Measurements from ENCODE around the gene KCNMB3.
A peak's percentile ranks its signal among the peaks of the same experiment; 100 is the strongest.
"Not testable (repeated sequence)": the region's sequence is repeated elsewhere in the genome, so short reads cannot be mapped to it uniquely, and the experiment has no call there.

Gene KCNMB3

DNA sequence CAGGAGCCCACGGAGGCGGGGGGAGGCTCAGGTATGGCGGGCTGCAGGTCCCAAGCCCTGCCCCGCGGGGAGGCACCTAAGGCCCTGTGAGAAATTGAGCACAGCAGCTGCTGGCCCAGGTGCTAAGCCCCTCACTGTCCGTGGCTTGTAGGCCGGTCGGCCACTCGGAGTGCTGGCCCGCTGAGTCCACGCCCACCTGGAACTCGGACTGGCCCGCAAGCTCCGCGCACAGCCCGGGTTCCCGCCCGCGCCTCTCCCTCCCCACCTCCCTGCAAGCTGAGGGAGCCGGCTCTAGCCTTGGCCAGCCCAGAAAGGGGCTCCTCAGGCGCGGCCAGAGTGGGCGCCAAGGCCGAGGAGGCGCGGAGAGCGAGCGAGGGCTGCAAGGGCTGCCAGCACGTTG is 12.2 kb upstream of the KCNMB3 start:
- DNase-seq = no peak

GRCh38 chr3:179260949-179261765 is 10.2 kb upstream of the KCNMB3 start:
- peak; percentile 74 for DNase-seq

DNA sequence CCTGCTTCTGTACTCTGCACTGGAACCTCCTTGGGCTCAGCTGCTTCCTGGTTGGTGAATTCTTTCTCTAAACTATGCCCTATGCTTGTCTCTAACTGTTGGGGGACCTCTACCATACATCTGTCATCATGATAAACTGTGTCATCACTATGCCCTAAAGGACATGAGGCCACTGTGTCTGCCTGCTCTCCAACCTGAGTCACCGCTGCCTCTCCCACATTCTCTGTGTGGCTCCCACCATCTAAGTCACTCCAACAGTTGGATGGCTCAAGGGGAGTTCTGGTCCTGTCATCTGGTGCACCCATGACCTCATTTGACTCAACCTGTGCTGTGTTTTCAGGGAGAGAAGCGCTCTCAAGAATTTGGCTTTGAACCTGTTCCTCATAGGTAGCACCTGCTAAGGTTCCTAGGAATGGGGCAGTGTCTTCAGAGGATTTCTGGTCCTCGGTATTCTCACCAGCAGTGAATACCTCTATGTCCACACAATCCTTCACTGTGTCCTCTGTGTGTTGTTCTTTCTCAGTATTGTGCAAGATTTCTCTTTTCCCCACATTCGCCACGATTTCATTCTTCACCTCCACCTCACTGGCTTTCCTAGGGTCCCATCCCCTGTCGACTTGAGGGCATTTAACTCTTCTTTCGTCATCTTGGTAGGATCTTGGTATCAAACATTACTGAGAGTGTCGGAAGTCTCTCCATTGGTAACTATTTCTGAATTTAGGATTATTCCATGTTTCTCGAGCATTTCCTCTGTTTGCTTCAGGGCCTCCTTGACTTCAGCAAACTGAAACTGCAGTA is 9.2 kb upstream of the KCNMB3 start:
- DNase-seq = not testable (repeated sequence)

DNA sequence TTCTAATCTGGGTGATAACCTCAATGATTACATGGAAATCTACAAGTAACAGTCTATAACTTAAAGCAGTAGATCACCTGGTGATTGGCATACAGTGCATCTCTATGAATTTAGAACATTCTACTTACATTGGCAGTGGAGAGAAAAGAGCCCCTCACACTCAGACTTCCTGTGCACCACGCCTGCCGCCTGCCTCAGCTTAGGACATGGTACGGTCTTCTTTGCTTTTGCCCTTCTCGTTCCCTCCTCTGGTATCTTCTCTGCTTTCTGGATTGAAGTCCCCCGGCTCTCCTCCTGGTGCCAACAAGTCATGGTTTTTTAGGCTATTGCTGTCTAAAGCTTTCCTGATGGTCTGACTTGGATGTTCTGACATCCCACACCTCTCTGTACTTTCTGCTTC is 7.9 kb upstream of the KCNMB3 start:
- DNase-seq = no peak

DNA sequence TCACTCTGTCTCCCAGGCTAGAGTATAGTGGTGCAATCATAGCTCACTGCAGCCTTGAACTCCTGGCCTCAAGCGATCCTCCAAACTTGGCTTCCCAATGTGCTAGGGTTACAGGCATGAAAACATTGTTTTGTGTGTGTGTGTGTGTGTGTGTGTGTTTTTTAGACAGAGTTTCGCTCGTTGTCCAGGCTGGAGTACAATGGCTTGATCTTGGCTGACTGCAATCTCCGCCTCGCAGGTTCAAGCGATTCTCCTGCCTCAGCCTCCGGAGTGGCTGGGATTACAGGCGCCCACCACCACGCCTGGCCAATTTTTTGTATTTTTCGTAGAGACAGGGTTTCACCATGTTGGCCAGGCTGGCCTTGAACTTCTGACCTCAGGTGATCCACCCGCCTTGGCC is 6.8 kb upstream of the KCNMB3 start:
- DNase-seq = not testable (repeated sequence)

DNA sequence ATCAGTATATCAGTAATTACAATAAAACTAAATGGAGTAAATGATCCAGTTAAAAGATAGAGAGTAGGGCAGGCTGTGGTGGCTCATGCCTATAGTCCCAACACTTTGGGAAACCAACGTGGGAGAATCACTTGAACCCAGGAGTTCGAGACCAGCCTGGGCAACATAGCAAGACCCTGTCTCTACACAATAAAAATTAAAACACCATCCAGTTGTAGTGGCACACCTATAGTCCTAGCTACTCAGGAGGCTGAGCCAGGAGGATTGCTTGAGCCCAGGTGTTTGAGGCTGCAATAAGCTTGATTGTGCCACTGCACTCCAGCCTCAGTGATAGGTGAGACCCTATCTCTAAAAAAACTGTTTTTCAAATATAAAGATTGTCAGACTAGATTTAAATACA is 5.9 kb upstream of the KCNMB3 start:
- DNase-seq = no peak

DNA sequence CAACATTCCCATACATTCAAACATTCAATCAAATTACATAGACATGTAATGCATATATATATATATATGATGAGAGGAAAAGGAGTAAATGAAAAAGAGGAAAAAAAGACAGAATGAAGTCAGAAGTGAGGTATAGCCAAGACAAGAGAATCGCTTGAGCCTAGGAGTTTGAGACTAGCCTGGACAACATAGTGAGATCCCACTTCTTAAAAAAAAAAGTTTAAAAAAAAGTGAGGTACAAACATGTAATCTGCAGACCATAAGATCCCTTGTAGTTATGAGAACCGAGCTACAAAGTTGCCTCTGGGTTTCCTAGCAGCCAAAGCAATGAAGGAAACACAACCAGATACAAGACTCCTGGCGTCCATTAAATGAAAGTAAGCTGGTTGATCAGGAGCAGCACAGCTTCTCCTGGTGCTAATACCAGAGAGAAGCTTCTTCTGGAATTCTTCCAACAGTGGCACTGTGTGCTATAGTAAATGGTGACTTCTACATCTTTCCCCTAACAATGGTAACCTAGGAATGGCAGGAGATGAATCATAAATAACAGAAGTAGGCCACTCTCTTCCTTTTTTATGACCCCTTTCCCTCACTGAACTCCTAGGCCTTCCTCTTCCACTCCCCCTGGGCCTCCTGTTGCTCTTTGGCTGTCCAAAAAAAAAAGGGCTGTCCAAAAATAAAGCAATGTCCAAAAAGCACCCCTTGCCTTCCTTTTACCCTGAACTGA is 3.5 kb downstream of the KCNMB3 start:
- DNase-seq = no peak

- no peak for DNase-seq
Measured at GRCh38 chr3:179244878-179245277, 6.0 kb downstream of the KCNMB3 start.

DNA sequence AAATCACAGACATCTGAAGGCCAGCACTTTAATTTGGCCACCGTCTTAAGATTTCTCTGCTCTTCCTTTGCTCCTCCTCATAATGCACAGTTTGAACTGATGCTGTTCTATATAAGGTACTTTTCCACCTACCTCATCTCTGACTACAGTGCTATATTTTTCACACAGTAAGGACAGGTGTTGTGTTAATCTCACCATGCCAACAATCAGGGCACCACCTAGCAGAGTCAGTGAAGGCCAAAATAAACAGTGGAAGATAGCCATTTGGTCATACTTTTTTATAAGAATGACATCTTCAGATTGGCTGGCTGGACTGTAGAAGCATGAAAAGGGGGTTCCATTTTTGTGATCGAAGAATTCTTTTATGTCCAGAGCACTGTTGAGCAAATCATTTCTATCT is 8.1 kb downstream of the KCNMB3 start:
- DNase-seq = not testable (repeated sequence)

- DNase-seq = not testable (repeated sequence)
Measured at GRCh38 chr3:179240299-179240698, 10.6 kb downstream of the KCNMB3 start.

DNA sequence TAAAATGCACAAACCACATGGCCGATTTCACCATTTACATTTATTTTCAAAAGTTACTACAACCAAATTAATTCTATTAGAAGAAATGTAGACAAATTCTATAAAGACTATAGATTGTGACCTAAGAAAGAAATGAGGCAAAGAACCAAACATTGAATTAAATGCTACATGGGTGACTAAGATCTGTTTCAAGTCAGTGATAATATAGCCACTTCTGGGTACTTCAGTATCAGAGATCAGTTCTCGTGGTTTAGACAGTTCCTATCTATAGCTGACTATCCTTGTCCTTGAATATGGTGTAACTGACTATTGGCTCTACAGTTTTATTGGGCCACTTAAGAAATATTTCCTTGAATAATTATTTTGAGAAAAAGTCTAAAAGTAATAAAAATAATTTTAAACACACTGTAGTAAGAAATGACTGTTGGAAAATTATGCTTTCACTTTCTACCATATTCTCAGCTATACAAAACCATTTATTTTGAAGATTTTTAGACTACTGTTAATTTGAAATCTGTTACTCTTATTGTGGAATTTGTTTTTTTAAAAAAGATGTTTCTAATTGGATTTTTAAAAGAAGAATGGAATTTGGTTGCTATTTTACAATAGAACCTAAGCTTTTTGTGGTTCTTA is 14.1 kb downstream of the KCNMB3 start:
- no peak for DNase-seq

- no peak for DNase-seq
Measured at GRCh38 chr3:179234199-179234598, 16.7 kb downstream of the KCNMB3 start.

DNA sequence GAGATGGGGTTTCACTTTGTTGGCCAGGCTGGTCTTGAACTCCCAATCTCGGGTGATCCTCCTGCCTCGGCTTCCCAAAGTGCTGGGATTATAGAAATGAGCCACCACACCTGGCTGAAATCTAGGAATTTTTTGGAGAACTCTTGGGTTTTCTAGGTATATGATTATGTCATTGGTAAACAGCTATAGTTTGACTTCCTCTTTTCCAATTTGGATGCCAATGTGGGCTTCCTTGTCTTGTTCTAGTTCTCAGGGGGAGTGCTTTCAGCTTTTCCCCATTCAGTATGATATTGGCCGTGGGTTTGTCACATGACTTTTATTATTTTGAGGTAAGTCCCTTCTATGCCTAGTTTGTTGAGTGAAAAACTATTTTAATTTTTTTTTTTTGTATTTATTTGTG is 17.9 kb downstream of the KCNMB3 start:
- no peak for DNase-seq

GRCh38 chr3:179229177-179229576 is 21.7 kb downstream of the KCNMB3 start:
- DNase-seq = no peak

- no peak for DNase-seq
Measured at GRCh38 chr3:179227349-179227748, 23.6 kb downstream of the KCNMB3 start.

DNA sequence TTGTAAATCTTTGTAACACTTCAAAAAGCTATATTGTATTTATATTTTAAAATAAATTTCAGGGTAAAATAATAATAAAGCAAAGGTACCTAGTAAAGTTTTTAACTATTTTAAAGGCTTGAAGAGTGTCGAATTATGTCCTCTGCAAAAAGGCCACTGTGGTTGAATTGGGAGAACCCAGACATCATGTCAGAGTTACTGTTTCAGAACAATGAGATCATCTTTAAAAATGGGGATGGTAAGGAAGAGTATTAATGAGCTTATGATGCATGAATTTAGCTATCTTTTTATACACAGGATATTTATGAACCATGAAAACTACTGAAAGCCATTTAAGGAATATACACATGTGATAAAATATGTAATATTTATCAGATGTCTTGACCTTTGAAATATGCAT is 26.3 kb downstream of the KCNMB3 start:
- DNase-seq = no peak

GRCh38 chr3:179223548-179223947 is 27.4 kb downstream of the KCNMB3 start:
- DNase-seq = no peak

- DNase-seq = not testable (repeated sequence)
Measured at GRCh38 chr3:179218213-179218612, 32.7 kb downstream of the KCNMB3 start.

- DNase-seq = not testable (repeated sequence)
Measured at GRCh38 chr3:179215550-179215949, 35.4 kb downstream of the KCNMB3 start.

- no peak for DNase-seq
Measured at GRCh38 chr3:179200790-179201189, 50.1 kb downstream of the KCNMB3 start.

DNA sequence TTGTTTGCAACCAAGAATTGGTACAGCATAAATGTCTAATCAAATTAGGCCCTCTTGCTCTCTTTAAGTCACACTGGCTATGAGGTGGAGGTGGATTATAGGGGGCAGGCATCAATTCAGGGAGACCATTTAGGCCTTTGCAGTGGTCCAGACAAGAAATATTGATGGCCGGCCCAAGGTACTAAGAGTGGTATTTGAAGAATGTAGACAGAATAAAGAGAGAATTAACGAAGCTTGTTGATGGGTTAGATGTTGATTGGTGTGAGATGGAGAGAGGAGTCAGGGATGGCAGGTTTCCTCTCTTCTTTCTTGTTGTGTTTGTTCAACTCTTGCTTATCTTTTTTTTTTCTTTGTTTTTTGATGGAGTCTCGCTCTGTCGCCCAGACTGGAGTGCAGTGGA is 54.2 kb downstream of the KCNMB3 start:
- no peak for DNase-seq

DNA sequence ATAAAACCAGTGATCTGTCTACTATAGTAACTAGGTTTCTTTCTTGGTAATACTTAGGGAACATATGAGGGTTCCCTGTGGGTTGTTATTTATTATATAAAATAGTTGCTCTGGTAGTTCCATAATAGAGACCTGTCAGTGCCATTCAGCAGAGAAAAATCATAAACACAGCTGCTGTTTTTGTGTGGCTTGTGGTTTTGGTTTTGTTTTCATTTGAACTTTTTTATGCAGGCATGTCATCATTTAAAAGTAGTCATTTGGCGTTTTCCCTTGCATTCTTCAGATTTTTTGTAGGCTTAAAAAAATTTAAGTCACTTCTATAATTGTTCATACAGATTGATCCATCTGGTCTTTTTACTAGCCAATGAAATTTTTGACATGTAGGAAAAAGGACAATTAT is 54.8 kb downstream of the KCNMB3 start:
- no peak for DNase-seq

DNA sequence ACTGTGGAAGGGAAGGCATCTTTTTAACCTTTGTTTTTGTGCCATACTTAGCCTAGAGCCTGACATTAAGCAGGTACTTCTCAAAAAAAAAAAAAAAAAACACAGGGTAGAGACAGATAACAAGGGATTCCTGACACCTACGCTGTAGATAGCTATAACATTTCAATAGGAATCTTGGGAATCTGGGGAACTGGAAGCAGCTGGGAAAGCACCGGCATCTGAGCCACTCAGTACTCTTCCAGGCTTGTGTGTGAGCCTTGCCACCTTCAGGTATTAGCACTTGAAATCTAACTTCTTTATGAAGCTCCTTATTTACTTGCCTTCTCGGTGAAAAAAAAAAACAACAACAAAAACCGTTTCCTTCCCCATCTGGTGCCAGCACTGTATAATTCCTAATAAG is 56.0 kb downstream of the KCNMB3 start:
- no peak for DNase-seq

Data from stimulated activated CD8-positive, alpha-beta memory T cell treated with anti-CD3 and anti-CD28 coated beads, Interleukin-4, amount 100 ng/mL, for 48 hours (primary cell).